NCI-H1092 treated with DMSO at 0.1 percent for 48 hours (cell line): ENCODE measurements around the gene LAG3.

ENCODE experiments used
- DNase-seq: peaks from one replicate; lab custom pipeline; 2025; lab: John Stamatoyannopoulos, UW

Gene LAG3

GRCh38 chr12:6772726-6773589 lies 638 bp downstream of the LAG3 start:
- DNase-seq, result no peak

- DNase-seq, result no peak
These were observed 1.5 kb downstream of the LAG3 start for GRCh38 chr12:6773590-6774351.

GRCh38 chr12:6774499-6775062 lies 2.3 kb downstream of the LAG3 start:
- DNase-seq, result no peak

- no peak for DNase-seq
These were observed 3.2 kb downstream of the LAG3 start for GRCh38 chr12:6775185-6776174.

- no peak for DNase-seq
These were observed 5.1 kb downstream of the LAG3 start for GRCh38 chr12:6777386-6777785.

GRCh38 chr12:6778217-6778573 lies 5.9 kb downstream of the LAG3 start:
- DNase-seq, result no peak

- DNase-seq, result peak; percentile 85
These were observed 6.5 kb downstream of the LAG3 start for GRCh38 chr12:6778574-6779550.

GRCh38 chr12:6779708-6780432 lies 7.5 kb downstream of the LAG3 start:
- no peak for DNase-seq

GRCh38 chr12:6780573-6780972 lies 8.3 kb downstream of the LAG3 start:
- no peak for DNase-seq

- DNase-seq, result no peak
These were observed 9.8 kb downstream of the LAG3 start for GRCh38 chr12:6782119-6782518.

- no peak for DNase-seq
These were observed 10.7 kb downstream of the LAG3 start for GRCh38 chr12:6782850-6783566.

GRCh38 chr12:6783828-6784227 lies 11.5 kb downstream of the LAG3 start:
- no peak for DNase-seq

GRCh38 chr12:6784296-6784695 lies 12.0 kb downstream of the LAG3 start:
- DNase-seq, result no peak

- no peak for DNase-seq
These were observed 12.4 kb downstream of the LAG3 start for GRCh38 chr12:6784761-6785160.

- no peak for DNase-seq
These were observed 14.2 kb downstream of the LAG3 start for GRCh38 chr12:6786416-6787094.

GRCh38 chr12:6787309-6787708 lies 15.0 kb downstream of the LAG3 start:
- DNase-seq, result no peak

GRCh38 chr12:6788972-6789924 lies 16.9 kb downstream of the LAG3 start, which contains the start of gene CD4:
Gene CD4, plus strand, starts transcription at chr12:6789528. Its CDS starts 10,611 bp downstream, at chr12:6800139.
- DNase-seq, result no peak
